ENCODE data around the gene CDC42BPG. TPM values are rescaled to one million over a fixed set of nuclear protein-coding genes. Genes with fewer than 3 reads are reported as not detected.

CDC42BPG gene
- total RNA-seq, 1 experiment from 2014 or later = 21.6 TPM

DNA sequence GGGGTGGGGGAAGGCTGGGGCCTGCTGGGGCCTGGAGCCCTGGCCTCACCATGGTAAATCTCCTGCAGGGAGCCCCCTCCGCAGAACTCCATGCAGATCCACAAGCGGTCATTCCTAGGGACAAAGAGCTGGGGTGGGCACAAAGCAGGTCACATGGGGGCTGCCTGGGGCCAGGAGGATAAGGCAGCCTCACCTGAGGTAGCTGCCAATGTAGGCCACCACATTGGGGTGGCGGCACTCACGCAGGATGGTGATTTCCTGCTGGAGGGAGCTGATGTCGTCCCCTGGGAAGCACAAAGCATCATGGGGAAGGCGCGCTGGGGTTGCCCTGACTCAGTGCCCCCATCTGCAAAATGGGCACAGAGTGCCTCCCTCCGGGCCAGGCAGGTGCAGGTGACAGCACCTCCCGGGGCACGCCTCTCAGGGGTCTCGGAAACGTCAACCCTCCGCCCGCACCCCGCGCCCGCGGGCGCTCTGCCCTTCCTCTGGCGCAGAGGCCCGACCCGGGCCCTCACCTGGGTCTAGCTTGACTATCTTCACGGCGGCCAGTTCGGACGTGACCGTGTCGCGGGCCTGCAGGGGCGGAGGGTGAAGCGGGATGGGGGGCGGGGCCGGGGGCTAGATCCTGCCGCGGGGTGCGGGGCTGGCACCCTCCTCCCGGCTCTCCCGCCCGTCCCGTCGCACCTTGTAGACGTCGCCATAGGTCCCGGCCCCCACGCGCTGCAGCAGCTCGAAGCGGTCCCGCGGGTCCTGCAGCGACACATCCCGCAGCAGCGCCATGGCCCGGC, 41.9 kb downstream of the CDC42BPG start (continued):
- TF ChIP-seq JAZF1 (CRISPR knock-in tag; IDR thresholded peaks at IDR 0.05) = no peak

DNA sequence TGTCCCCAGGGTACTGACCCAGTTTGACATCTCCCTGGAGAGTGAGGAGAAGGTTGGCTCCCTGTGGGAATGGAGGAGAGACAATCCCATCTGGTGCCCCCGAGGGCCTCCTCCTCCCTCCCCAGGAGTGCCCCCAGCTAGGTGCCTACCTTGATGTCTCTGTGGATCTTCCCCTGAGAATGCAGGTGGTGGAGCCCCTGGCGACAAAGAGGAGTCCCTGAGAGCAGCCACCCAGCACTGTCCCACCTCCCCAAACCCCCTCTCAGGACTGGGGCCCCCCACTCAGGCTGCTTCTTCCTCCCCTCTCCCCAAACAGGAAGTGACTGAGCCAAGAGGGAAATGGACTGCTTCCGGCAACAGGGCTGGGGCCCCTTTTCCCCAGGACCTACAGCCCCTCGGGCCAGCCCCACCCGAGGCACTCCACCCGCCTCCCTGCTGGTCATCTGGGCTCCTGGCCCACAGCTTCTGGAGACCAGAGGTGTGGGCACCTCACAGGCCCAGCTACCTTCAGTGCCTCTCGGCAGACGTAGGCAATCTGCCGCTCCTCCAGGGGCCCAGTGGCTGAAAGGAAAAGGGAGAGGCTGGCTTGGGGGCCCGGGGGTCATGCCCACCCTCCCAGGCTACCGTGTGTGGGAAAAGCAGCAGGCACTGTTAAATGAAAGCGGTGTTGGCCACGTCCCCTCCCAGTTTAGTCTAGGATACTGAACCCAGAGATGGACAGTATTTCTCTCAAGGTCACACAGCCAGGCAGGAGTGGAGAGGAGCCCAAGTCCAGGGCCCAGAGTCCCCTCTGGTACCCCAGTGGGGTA, 42.7 kb downstream of the CDC42BPG start:
- Mint-ChIP-seq H3K4me1 (peaks cover 11% of the 10 kb centered on the region), H3K9me3 (no peaks in the 10 kb centered on the region), H3K36me3 (peaks cover 9% of the 10 kb centered on the region; the same call in 1 of the 2 replicates), H3K4me3 (peak overlapping the region; percentile 63), H3K27ac (no peak overlapping the region), H3K27me3 (ENCODE audit: low read depth) (no peaks in the 10 kb centered on the region)
- no peak for ATAC-seq
- POLR2A ChIA-PET = no interaction called here
- no peak for DNase-seq (ENCODE audit: low spot score)
- TF ChIP-seq ZNF671 (CRISPR knock-in tag; IDR thresholded peaks at IDR 0.05) = no peak
- no peak for TF ChIP-seq MXD4 (CRISPR knock-in tag; IDR thresholded peaks at IDR 0.05; ENCODE audit: borderline replicate concordance)
- TF ChIP-seq ZNF416 (CRISPR knock-in tag; IDR thresholded peaks at IDR 0.05) = no peak
- TF ChIP-seq ZNF396 (CRISPR knock-in tag; IDR thresholded peaks at IDR 0.05; ENCODE audit: borderline replicate concordance) = no peak
- TF ChIP-seq PRRX2 (CRISPR knock-in tag; IDR thresholded peaks at IDR 0.05) = no peak
- TF ChIP-seq ZNF263 (CRISPR knock-in tag; IDR thresholded peaks at IDR 0.05; ENCODE audit: low read depth) = no peak
- TF ChIP-seq GABPB1 (CRISPR knock-in tag; IDR thresholded peaks at IDR 0.05) = no peak
- TF ChIP-seq, protein P1, sequence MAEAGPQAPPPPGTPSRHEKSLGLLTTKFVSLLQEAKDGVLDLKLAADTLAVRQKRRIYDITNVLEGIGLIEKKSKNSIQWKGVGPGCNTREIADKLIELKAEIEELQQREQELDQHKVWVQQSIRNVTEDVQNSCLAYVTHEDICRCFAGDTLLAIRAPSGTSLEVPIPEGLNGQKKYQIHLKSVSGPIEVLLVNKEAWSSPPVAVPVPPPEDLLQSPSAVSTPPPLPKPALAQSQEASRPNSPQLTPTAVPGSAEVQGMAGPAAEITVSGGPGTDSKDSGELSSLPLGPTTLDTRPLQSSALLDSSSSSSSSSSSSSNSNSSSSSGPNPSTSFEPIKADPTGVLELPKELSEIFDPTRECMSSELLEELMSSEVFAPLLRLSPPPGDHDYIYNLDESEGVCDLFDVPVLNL (CRISPR knock-in tag; IDR thresholded peaks at IDR 0.05; ENCODE audit: borderline replicate concordance, low read depth) = no peak
- TF ChIP-seq, protein P2, sequence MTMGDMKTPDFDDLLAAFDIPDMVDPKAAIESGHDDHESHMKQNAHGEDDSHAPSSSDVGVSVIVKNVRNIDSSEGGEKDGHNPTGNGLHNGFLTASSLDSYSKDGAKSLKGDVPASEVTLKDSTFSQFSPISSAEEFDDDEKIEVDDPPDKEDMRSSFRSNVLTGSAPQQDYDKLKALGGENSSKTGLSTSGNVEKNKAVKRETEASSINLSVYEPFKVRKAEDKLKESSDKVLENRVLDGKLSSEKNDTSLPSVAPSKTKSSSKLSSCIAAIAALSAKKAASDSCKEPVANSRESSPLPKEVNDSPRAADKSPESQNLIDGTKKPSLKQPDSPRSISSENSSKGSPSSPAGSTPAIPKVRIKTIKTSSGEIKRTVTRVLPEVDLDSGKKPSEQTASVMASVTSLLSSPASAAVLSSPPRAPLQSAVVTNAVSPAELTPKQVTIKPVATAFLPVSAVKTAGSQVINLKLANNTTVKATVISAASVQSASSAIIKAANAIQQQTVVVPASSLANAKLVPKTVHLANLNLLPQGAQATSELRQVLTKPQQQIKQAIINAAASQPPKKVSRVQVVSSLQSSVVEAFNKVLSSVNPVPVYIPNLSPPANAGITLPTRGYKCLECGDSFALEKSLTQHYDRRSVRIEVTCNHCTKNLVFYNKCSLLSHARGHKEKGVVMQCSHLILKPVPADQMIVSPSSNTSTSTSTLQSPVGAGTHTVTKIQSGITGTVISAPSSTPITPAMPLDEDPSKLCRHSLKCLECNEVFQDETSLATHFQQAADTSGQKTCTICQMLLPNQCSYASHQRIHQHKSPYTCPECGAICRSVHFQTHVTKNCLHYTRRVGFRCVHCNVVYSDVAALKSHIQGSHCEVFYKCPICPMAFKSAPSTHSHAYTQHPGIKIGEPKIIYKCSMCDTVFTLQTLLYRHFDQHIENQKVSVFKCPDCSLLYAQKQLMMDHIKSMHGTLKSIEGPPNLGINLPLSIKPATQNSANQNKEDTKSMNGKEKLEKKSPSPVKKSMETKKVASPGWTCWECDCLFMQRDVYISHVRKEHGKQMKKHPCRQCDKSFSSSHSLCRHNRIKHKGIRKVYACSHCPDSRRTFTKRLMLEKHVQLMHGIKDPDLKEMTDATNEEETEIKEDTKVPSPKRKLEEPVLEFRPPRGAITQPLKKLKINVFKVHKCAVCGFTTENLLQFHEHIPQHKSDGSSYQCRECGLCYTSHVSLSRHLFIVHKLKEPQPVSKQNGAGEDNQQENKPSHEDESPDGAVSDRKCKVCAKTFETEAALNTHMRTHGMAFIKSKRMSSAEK (CRISPR knock-in tag; IDR thresholded peaks at IDR 0.05; ENCODE audit: borderline replicate concordance) = no peak
- TF ChIP-seq NR2C2 (CRISPR knock-in tag; IDR thresholded peaks at IDR 0.05) = no peak
- TF ChIP-seq, protein P3, sequence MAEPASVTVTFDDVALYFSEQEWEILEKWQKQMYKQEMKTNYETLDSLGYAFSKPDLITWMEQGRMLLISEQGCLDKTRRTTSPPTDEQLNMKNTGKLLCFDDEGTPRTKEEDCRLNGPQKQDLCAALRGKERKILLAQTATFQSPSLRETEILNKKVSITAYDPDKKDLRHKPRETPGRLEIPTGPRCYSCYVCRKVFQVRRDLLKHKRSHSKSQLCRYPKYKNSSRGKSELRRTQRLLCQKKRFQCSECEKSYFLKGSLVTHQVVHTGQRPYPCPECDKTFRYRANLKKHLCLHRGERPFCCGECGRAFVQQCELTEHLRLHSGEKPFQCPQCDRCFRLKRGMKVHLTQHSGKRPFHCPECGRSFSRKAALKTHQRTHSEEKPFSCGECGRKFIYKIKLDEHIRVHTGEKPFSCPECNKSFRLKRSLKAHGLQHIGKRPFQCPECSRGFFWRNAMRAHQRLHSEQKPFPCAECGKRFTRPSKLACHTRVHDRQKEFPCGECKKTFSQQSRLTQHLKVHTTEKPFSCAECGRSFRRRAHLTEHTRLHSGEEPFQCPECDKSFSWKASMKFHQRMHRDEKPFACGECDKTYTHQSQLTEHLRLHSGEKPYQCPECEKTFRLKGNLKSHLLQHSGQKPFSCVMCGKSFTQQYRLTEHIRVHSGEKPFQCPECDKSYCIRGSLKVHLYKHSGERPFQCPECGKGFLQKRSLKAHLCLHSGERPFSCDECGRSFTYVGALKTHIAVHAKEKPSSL (CRISPR knock-in tag; conservative IDR thresholded peaks at IDR 0.05) = no peak
- TF ChIP-seq ZBTB21 (CRISPR knock-in tag; IDR thresholded peaks at IDR 0.05; ENCODE audit: borderline replicate concordance) = no peak
- TF ChIP-seq, protein P4, sequence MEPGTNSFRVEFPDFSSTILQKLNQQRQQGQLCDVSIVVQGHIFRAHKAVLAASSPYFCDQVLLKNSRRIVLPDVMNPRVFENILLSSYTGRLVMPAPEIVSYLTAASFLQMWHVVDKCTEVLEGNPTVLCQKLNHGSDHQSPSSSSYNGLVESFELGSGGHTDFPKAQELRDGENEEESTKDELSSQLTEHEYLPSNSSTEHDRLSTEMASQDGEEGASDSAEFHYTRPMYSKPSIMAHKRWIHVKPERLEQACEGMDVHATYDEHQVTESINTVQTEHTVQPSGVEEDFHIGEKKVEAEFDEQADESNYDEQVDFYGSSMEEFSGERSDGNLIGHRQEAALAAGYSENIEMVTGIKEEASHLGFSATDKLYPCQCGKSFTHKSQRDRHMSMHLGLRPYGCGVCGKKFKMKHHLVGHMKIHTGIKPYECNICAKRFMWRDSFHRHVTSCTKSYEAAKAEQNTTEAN (CRISPR knock-in tag; IDR thresholded peaks at IDR 0.05) = no peak
- TF ChIP-seq ZNF219 (CRISPR knock-in tag; IDR thresholded peaks at IDR 0.05; ENCODE audit: borderline replicate concordance) = no peak
- TF ChIP-seq, protein P5, sequence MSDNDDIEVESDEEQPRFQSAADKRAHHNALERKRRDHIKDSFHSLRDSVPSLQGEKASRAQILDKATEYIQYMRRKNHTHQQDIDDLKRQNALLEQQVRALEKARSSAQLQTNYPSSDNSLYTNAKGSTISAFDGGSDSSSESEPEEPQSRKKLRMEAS (CRISPR knock-in tag; IDR thresholded peaks at IDR 0.05) = no peak
- no peak for TF ChIP-seq ATF1 (CRISPR knock-in tag; IDR thresholded peaks at IDR 0.05)
- TF ChIP-seq MYBL2 (CRISPR knock-in tag; IDR thresholded peaks at IDR 0.05) = no peak
- TF ChIP-seq, protein P6, sequence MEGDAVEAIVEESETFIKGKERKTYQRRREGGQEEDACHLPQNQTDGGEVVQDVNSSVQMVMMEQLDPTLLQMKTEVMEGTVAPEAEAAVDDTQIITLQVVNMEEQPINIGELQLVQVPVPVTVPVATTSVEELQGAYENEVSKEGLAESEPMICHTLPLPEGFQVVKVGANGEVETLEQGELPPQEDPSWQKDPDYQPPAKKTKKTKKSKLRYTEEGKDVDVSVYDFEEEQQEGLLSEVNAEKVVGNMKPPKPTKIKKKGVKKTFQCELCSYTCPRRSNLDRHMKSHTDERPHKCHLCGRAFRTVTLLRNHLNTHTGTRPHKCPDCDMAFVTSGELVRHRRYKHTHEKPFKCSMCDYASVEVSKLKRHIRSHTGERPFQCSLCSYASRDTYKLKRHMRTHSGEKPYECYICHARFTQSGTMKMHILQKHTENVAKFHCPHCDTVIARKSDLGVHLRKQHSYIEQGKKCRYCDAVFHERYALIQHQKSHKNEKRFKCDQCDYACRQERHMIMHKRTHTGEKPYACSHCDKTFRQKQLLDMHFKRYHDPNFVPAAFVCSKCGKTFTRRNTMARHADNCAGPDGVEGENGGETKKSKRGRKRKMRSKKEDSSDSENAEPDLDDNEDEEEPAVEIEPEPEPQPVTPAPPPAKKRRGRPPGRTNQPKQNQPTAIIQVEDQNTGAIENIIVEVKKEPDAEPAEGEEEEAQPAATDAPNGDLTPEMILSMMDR (IDR thresholded peaks at IDR 0.05) = no peak
- TF ChIP-seq SMAD3 (CRISPR knock-in tag; IDR thresholded peaks at IDR 0.05; ENCODE audit: borderline replicate concordance) = no peak
- CTCF ChIA-PET = interaction anchor here (0.6 to 3.7 kb wide), 9 partner anchors 14 to 475 kb away, joined by 3 to 33 read pairs (median 13); partner anchors contain the start of genes CDC42BPG, RASGRP2 and SF1
